EH (cell line): ENCODE results near the gene EXOC6B.

Experiments
- DNase-seq: peaks from one replicate; pipeline ENCODE4 v3.0.0-alpha.2; 2015; ENCODE audit warnings: low read depth

Gene EXOC6B

DNA sequence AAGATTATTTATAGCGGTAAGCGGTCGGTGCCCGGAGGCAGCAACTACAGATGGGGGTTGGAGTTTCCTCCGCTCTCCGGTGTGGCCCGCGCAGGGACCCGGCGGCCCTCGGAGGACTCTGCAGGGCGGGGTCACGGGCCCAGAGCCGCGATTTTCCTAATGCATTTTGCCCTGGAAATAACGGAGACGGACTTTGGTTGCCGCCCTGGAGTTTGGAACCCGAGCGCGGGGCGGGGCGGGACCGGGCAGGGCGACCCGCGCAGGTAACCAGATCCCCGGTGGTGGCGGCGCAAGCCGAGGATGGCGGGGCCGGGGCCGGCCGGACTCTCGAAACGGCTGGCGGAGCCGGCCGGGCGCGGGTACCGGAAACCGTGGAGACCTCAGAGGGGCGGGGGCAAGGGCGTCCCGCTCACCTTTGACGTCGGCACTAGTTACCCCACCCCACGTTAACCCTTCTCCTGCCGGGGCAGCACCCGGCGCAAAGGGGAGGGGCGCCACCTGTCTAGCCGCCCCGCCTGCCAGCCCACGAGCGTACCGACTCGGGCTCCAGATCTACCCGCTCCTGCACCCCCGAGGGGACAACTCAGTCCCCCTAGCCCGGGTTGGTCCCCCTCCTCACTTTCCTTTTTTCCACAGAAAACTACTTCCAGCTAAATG is 681.1 kb downstream of the EXOC6B start:
- no peak for DNase-seq

DNA sequence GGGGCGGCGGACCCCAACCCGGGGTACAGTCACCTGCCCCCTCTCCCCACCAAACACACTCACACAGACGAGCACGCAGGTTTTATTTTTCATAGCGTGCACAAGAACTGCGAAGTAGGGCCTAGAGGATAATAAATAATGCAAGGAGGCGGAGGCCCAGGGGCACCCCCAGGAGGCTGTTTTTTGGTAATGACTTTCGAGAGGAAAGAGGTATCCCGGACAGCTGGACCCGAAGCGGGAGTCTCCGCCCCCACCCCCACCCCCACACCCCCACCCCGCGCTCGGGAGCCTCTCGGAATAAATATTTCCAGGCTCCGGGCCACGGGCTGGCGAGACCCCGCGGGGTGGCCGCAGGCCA is 681.6 kb downstream of the EXOC6B start:
- no peak for DNase-seq

DNA sequence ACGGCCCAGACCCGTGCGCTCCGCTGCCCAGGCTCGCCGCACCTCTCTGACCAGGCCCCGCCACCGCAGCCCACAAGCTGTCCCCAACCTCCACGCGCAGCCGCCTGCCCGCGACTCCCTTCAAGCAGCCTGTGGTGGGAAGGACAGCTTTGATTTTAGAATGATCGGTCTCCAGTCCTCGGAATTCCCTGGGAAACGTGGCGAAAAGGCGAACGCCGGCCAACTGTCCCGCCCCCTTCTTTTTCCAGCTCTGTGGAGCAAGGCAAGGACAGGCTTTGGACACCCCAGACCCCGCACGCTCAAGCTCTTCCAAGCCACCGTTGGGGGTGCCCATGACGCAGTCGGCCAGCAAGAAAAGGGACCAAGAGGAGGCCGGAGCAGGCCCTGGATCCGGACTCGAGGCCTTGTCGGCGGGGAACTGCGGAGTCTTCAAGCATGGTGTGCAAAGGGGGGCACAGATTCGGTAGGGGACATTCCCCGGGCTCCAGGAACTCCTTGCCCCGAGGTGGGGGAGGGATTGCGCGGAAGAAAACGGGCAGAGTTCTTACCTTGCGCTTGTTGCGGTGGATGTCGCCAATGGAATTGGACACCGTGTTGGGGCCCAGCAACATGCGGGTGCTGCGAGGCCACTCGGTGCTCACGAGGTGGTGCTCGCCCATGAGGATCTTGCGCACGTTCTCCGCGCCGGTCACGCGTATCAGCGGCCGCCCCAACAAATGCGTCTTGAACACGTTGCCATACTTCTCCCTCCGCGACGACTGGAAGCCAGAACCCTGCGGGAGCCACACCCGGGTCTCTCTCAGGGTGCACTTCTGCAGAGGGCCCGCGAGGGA is 682.2 kb downstream of the EXOC6B start:
- no peak for DNase-seq

DNA sequence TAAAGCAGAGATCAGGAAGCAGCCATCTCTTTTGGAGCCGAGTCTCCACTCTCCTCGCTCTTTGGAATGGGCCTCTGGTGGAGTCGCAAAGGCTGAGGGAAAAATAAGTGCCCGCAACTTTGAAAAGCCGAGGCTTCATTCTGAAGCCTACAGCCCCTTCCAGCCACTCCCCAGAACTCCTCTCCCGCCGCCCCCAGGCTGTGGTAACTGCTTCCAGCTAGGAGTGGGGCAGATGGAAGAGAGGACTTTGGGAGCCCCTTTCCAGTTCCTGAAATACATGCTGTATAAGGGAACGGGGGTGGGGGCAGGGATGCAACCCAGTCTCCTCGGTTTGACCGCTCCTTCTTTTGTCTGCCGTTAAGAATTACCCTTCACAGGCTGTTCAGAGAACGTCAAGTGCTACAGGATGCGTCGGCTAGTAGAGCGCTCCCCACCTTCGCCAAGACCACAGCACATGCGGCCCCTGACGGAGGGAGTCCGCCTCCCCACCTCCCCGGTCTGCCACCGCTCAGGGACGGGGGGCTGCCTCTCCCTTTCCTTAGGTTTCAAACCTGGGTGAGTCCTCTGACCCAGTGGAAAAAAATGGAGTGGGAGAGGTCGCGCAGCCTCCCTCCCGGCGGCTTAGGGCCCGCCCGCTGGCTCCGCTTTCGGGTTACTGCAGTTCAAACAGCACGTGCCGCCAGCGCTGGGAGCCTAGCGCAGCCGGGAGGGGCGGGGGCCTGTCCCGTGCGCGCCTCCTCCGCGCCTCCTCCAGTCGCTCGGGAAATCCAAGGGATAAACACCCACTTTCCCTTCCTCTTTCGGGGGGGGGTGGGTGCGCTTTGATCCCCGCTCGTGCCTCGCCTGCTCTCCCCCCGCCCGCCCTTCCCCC is 683.0 kb downstream of the EXOC6B start:
- DNase-seq: peak; percentile 22

DNA sequence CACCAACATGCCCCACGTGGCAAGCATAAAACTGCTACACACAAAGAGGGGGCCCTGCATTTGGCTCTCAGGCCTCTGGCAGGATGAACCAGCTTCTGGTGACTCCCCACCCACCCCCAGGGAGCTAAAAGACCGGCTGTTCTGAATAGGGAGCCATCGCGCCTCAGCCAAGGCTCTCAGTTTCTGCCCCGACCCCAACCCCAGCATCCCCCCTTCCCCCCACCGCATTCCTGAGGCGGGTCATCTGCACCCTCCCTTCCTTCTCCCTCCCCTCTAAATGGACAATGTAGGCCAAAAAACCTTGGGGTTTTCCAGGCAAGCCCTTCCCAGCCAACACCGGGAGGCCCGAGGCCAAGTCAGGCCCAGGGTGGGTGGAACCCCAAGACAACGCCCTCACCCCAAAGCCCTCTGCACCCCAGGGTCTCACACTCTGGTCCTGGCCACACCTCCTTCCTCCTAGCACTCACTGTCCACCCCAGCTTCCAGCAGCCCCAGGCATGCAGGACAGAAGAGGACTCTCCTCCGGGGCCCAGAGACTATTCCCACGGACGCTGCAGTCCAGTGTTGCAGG is 683.9 kb downstream of the EXOC6B start:
- no peak for DNase-seq

DNA sequence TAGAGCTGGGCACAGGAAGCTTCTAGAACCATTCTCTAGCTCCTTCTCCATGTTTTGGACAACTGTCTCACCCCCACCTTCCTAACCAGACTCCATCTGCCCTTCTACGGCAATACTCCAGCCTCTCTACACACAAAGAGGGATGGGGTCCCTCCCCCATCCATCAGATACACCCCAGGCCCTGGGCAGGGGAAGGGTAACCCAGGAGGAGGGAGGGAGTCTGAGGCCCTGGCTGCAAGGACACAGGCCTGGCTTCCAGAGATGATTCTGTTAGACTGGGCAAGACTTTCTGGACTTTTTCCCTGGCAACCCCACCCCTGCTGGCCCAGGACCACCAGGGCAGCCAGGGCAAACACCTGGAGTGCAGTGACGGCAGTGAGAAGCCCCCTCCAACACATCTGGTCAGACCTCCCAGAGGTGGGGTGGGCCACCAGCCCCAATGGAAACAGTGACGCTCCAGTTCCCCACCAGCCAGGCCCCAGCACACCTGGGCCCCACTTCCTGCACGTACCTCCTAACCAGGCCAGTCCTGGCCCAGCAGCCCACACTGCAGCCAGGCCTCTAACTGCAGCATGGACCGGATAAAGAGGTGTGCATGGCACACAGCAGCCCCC is 684.7 kb downstream of the EXOC6B start:
- DNase-seq: no peak

DNA sequence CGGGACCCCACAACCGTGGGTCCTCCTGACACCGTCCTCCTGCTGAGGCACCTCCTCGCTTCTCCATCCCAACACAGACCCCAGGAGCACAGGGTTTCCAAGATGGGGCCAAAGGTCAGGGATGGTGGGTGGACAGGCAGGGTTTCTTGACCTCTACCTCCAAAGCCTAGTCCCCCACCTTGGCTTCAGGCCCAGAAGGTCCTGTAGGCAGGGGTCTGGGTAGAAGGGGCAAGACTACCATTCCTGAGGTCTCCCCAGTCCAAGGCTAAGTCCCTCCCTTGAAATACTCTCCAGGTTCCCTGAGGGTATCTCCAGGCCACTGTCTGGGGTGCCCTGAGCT is 685.2 kb downstream of the EXOC6B start:
- no peak for DNase-seq

DNA sequence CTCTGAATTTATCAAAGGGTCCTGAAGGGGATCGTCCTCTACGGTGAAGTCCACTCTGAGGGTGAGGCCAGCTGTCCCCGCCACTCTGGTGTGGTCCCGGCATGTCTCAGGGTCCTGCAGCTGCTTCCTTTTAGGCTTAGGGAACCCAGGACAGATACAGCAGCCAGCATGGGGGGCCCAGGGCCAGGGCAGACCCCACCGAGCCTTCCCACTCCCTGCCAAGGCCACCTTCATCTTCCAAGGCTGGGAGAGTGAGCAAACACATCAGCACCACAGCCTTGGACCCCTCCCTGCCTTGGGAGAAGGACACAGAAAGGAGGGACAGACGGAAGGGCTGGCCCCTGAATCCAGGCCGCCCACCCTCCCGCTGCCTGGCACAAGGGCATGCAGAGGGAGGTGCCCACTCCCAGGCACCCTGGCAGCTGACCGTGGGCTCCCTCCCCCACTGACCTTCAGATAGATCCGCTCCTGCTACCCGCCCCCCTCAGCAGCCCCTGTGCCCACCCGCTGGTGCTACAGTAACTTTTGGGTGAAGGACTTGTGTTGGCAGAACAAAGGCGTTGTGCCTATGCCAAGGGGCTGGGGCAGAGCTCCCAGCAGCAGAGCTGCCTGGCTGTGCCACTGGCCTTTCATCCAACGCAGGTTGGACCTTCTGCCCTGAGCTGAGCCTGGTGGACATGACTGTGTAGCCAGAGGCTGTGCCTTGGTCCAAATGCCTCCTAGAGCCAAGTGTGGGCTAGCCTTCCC is 685.8 kb downstream of the EXOC6B start:
- DNase-seq: no peak

DNA sequence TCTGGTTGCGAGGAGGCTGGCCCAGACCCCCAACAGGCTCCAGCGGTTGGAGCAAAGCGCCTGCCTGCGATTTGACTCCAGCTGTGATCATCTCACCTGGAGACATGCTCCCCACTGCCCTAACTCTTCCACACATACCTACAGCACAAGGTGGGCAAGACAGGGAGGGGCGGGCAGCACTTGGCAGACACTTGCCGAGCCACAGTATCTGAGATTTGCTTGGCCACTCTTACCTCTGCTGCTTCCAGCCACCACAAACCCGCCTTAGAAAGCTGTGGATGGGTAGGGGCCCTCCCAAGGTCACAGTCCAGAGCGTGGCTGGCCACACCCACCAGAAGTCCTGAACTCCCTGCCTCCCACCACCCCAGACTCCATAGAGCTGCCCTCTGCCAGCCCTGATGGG is 686.4 kb downstream of the EXOC6B start:
- no peak for DNase-seq

DNA sequence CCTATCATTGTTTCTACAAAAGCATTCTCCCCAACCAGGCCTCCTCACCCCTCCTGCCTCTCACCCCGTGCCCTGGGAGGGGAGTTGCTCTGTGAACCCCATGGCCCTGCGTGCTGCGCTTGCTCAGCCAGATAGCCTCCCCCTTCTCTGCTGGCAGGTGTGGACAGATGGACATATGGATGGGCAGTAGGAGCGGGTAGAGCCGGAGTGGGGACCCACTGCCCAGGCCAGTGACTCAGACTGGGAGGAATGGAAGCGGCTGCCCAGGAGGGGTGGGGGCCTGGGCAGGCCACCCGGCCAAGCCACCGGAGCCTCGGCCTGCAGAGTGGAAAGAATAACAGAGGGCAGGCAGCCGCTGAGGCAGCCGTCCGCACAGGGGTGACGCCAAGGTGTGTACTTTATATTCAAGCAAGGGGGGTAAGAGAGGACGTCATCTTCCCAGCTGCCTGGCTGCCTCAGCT is 686.9 kb downstream of the EXOC6B start:
- no peak for DNase-seq

DNA sequence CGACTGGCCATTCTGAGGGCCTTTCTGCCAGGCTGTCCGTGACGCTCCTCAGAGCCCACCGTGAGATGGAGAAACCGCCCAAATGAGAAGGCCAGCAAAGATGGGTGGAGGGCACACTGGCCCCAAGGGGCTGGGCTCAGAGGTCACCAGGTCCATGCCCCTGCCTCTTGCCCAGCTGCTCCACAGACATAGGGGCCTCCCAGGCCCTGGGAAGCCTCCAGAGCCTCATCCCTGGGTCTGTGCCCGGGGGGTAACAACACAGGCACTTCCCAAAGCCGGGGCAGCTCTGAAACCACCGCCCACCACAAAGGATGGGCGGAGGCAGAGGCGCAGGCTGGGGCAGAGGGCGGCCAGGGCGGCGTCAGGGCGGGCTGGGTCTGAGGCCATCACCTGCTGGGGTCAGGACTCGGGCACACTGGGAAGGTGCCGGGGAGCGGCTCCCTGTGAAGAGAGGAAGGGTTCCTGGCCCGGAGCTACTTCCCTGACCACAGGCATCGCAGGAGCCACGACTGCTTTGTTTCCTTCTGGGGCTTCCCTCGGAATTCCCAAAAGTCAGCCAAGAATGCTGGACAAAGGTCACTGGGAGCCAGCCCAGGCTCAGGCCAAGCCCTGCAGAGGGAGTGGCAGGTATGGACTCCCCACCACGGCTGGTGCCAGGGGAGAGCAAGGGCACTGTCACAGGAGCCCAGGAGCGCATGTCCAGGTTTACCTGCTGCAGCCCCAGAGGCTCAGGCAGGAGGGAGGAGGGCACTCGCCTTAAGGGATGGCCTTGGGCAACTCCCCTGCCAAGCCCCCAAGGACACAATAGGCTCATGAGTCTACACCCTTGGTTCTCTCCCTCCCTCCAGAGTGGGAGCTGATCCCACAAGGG is 687.6 kb downstream of the EXOC6B start:
- no peak for DNase-seq

DNA sequence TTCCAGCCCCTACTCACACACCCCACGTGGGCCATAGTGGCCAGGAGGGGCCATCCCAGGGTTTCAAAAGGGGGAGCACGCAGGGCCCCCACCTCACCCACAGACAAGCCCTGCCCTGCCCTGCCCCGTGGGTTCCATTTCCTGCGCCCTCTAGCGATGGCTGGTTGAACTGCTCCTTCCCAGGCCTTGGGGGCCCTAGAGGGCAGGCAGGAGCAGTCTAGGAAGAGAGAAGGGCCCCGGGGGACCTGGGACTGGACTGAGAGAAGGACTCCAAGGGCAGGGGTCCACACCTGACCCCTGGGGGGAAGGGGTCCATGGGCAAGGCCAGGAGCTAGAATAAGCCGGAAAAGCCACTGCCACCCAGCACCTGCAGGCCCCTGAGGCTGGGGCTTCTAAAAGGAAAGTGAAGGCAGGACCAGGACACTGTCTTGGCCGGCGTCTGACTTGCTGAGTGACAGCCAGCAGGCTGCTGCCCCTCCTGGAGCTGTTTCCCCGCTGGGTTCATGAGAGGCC is 688.3 kb downstream of the EXOC6B start:
- DNase-seq: peak; percentile 46

DNA sequence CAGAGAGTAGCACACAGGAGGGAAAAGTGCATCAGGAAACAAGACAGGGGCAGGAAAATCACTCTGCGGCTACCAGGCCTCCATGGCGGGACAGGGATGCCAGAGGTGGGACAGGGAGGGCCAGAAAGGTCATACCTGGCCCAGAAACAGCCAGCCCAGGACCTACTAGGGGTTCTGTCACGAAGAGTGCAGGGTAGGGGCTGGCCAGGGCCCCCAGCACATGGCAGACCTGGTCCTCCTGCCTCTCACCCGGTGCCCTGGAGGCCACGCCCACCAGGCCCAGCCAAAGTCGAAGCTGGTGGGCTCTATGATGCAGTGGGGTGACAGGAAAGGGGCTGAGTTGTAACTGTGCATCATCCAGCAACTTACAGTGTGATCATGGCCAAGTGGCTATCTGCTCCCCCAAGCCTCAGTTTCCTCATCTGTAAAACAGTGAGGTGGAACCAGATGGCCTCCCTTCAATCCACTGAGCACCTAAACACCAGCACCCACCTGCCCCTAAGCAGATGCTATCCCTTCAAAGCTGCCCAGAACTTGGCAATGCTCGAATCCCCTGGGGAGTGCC is 688.8 kb downstream of the EXOC6B start:
- DNase-seq: no peak

DNA sequence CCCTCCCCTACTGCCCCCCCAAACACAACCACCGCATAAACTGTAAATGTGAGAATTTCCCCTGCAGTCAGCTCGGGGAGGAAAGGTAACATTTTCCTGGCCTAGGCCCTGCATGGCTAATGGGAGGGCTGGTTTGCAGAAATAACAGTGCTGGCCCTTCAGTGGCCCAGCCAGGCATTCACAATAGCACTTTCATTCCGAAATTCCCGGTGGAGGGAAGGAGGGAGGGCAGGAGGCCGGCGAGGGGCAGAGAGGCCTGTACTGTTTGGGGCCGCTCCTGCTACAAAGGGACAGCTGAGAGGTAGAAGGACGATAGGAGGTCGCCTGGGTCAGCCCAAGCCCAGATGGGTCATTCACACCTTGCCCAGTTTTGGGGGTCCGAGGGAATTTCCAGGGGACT is 689.5 kb downstream of the EXOC6B start:
- DNase-seq: no peak

DNA sequence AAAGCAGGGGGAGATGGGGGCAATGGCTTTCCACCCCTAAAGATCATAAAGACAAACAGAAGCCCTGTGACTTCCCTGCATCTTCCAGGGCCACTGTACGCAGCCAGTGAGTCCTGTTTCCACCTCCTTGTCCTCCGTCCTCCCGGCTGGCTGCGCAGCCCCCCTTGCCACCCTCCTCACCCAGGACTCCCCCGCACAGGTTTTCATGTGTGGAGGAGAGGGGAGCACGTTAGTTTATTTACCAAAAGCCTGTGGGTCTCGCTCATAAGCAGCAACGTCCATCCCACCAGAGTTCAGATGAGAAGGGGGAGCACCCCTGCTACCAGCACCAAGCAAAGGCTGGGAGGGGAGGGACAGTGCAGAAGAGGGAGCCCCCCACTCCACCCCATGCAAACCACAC is 689.9 kb downstream of the EXOC6B start:
- no peak for DNase-seq

DNA sequence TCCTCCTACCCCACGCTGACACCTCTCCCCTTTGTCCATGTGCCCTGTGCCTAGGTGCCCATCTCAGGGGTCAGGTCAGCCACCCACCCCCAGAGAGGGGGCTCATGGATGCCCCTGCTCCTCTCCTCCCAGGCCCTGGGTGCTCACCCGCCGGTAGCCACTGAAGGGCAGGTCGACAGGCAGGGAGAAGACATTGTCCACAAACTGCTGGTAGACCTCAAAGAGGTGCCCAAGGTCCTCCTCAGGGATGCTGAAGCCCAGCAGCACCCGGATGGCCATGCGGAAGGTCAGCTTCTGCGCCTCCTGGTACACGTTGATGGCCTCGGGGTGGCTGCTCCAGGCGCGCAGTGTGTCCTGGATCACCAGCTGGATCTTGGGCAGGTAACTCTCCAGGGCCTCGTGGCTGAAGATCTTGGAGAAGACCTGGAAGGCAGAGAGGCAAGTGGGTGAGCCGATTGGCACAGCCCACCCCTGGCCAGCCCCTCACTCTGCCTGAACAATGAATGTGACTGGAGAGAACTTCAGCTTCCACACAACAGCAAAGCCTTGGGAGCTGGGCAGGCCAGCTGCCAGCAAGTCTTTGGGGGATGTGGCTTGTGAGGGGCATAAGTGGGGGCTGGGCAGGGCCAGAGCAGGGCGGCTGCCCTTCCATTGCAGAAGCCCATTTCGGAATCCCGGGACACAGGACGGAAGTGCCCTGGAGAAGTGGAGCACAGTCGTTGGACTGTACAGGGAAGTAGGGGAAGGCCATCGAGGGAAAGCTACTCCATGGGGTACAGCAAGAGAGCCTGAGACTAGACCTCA is 690.6 kb downstream of the EXOC6B start:
- DNase-seq: no peak

DNA sequence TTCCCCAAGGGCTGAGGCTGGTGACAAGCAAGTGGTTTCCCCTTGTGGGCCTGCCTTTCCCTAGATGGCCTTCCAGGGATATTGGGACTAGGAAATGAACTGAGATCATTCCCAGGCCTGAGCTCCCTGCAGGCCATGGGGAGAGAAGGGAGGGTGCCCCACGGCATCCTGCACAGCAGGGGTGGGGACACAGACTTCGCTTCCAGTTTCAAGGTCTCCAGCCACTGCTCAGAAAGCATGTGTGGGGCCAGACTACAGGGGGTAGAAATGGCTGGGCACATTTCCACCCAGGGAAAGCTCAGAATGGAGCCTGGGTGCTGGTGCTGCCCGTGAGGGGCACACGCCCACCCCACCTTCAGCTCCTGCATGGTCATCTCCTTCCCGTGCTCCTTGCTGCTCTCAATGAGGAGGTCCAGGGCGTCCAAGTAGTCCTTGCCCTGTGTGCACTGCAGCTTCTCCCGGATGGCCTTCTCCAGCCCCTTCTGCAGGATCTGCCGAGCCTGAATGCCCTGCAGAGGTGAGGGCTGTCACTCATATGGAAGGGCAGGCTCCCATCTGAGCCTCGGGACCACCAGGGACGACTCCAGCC is 691.3 kb downstream of the EXOC6B start:
- DNase-seq: no peak

DNA sequence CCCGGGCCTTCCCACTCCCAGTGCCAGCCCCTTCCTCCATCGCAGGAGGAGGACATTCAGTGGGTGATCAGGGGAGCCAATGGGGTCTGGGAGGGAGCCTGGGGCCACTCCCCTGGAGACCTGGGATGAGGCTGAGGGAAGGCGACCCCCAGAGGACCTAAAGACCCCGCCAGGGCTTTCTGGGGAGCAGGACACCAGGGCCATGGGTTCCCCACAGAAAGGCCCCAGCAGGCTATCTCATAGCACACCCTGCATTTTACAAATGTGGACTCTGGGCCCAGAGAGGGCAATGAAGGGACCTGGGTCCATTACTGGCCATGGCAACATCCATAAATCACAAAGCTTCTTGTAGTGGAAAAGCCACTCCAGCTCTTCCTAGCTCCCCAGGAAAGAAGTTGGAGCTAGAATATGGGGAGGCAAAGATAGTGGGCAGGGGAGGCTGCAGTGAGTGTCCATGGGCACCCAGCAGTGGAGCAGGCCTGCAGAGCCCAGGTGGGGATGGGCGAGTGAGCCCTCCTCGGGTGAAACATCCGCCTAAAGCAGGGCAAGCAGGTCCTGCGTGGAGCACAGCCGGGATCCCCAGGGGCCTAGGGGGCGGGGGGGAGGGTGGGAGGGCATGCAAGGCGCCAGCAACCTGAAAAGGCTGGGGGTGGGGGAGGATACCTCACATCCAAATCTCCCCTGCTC is 692.0 kb downstream of the EXOC6B start:
- no peak for DNase-seq
